ENCODE data around the gene GSC2. TPM values are rescaled to one million over a fixed set of nuclear protein-coding genes. Genes with fewer than 3 reads are reported as not detected.

The GSC2 gene
- total and polyA plus RNA-seq, 2 of the 8 experiments (the other 6 are each of a cell fraction or from before 2014, with no cell fraction given): 0.17 to 0.48 TPM

DNA sequence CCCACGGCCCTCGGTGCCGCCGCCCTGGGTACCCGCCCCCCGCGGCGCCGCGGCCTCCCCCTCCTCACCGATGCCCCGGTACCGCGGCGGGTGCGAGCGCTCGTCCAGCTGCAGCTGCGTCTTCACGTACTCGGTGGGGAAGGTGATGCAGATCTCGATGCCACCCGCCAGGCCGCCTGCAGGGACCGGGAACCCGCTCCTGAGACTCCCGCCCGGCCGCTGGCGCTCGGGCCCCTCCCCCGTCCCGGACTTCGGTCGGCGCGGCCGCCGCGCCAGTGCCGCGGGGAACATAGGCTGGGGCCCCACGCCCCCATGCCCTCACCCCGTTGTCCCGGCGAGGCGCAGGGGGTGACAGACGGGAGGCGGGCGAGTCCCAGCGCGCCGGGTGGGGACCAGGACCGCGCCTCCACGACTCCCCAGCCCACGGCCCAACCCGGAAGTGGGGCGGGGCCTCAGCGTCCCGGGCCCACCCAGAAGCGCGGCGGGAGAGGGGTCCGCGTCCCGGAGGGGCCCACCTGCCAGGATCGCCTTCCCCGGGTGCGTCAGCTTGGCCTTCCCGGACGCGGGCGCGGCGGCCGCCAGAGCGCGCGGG lies 28.1 kb upstream of the GSC2 start:
- TF ChIP-seq RBBP5 (IDR thresholded peaks at IDR 0.05; ENCODE audit: borderline replicate concordance, low read depth, low read length): 0 out of 2 replicates have a peak, but pooled peaks have one; percentile 27
- no peak for TF ChIP-seq CHD1 (IDR thresholded peaks at IDR 0.05; ENCODE audit: low read depth, low read length)
- no peak for TF ChIP-seq BRCA1 (IDR thresholded peaks at IDR 0.05; ENCODE audit: low read depth, low read length)
- peak; percentile 8; the same call in 1 of the 2 replicates for TF ChIP-seq POLR2AphosphoS5 (IDR thresholded peaks at IDR 0.05; ENCODE audit: low read depth, low read length)
- TF ChIP-seq KDM4A (IDR thresholded peaks at IDR 0.05; ENCODE audit: low read depth, low read length, severe bottlenecking): peak; percentile 24
- TF ChIP-seq BACH1 (IDR thresholded peaks at IDR 0.05; ENCODE audit: low read length): 0 out of 2 replicates have a peak, but pooled peaks have one; percentile 30
- peak; percentile 31; the same call in 1 of the 2 replicates for TF ChIP-seq PHF8 (conservative IDR thresholded peaks at IDR 0.05; ENCODE audit: low read depth, low read length)
- Histone ChIP-seq H2BK5ac (ENCODE audit: low read depth, low read length) (peak overlapping the region; percentile 81; the same call in 1 of the 2 replicates), H3K27ac (ENCODE audit: low read depth, low read length) (peak overlapping the region; percentile 74; the same call in 1 of the 2 replicates), H3K4me2 (ENCODE audit: insufficient read depth in 1 of 2, low read depth in 2 of 2, low read length in 2 of 2) (peak overlapping the region; percentile 35 to 87), H2BK15ac (ENCODE audit: low read length) (no peak overlapping the region), H3K18ac (ENCODE audit: extremely low read depth, low read length) (peak overlapping the region; percentile 78; the same call in 1 of the 2 replicates), H4K8ac (ENCODE audit: extremely low read depth, insufficient read depth, low read length) (peak overlapping the region; percentile 77), H2BK12ac (ENCODE audit: low read depth, low read length) (no peak overlapping the region), H3K4me3 (ENCODE audit: extremely low read depth in 1 of 4, insufficient read depth in 2 of 4, low read depth in 3 of 4, low read length in 4 of 4) (peak overlapping the region; percentile 52 to 93 (median 68)), H3K9ac (replicated peaks in 1 of 4; ENCODE audit: extremely low read depth in 1 of 4, low read depth in 3 of 4, low read length in 3 of 4) (peak overlapping the region in 3 of 4 experiments; percentile 54 to 80 (median 66); a peak in 5 of 7 replicates), H3K4ac (replicated peaks; ENCODE audit: insufficient read length, low read depth, low read length) (no peak overlapping the region), H4K5ac (ENCODE audit: insufficient read length, low read depth, low read length) (peak overlapping the region; percentile 67), H4K91ac (replicated peaks; ENCODE audit: insufficient read length, low read length) (peak overlapping the region; percentile 83), H3K23me2 (ENCODE audit: low read depth, low read length) (peaks cover 7% of the 10 kb centered on the region; the same call in 1 of the 2 replicates), H3K4me1 (replicated peaks in 1 of 4; ENCODE audit: control insufficient read depth in 3 of 4, insufficient read depth in 4 of 4, low read length in 3 of 4) (peaks cover 0 to 36% (median 25%) of the 10 kb centered on the region in 4 experiments; a peak in 6 of 7 replicates), H3K9me3 (ENCODE audit: insufficient read depth in 2 of 2, low read depth in 1 of 2, low read length in 1 of 2) (no peaks in the 10 kb centered on the region), H3K36me3 (ENCODE audit: control insufficient read depth in 2 of 4, insufficient read depth in 4 of 4, low read length in 3 of 4) (peaks cover 0 to 9% (median 0%) of the 10 kb centered on the region in 4 experiments; a peak in 2 of 8 replicates), H2AFZ (ENCODE audit: low read length) (no peak overlapping the region), H2BK20ac (ENCODE audit: low read length) (no peak overlapping the region), H3K56ac (replicated peaks; ENCODE audit: insufficient read length, low read depth, low read length) (no peak overlapping the region), H3K23ac (ENCODE audit: insufficient read length) (no peak overlapping the region), H2BK120ac (replicated peaks; ENCODE audit: low read depth, low read length) (no peak overlapping the region), H3K79me2 (ENCODE audit: control insufficient read depth in 1 of 2, insufficient read depth in 2 of 2, low read length in 2 of 2) (peaks cover 0 to 15% of the 10 kb centered on the region in 2 experiments; a peak in 2 of 4 replicates), H3K27me3 (replicated peaks in 1 of 4; ENCODE audit: control insufficient read depth in 3 of 4, extremely low read depth in 1 of 4, insufficient read depth in 3 of 4, low read length in 3 of 4) (no peaks in the 10 kb centered on the region), H3K14ac (ENCODE audit: insufficient read length) (no peak overlapping the region), H2AK5ac (ENCODE audit: low read depth, low read length) (no peak overlapping the region), H4K20me1 (replicated peaks in 1 of 2; ENCODE audit: control insufficient read depth in 1 of 2, insufficient read depth in 2 of 2, low read length in 2 of 2) (peaks cover 2 to 25% of the 10 kb centered on the region in 2 experiments), H3K79me1 (ENCODE audit: low read depth, low read length) (peaks cover 7% of the 10 kb centered on the region; the same call in 1 of the 2 replicates)
- DNase-seq (ENCODE audit: low read depth in 1 of 2, low spot score in 2 of 2) (peak in 1 of 2 experiments; percentile 73), FAIRE-seq (no peak)
- 1% methylated on average over 23 of the region's 80 CpGs; no CpG with 5 or more reads in 1 of the 2 experiments for WGBS, 2 experiments (ENCODE audit: extremely low coverage in 1 of 2, insufficient coverage in 1 of 2, insufficient read length in 1 of 2, insufficient replicate concordance in 2 of 2, low coverage in 1 of 2, low lambda C conversion rate in 2 of 2, missing lambda C conversion rate in 1 of 2)
- POLR2A ChIA-PET (ENCODE audit: partially characterized antibody): interaction anchor here (1.3 to 3.1 kb wide), 9 partner anchors 8 to 269 kb away, joined by 3 to 11 read pairs (median 5); partner anchors contain the start of genes CLTCL1, HIRA and MRPL40
- CTCF ChIA-PET (ENCODE audit: partially characterized antibody): interaction anchor here (1.1 to 3.3 kb wide), 17 partner anchors 10 to 296 kb away, joined by 3 to 13 read pairs (median 4); partner anchors contain the start of genes CLTCL1 and ESS2

Measured in H1 (cell line).